ENCODE results near the gene JAK3.

Gene JAK3

GRCh38 chr19:17877696-17878095 lies 29.9 kb upstream of the JAK3 start:
- H3K36me3 ChIP-seq (replicated peaks; ENCODE audit: low read depth, low read length) = no peaks in the 10 kb centered on the region
- H3K27me3 ChIP-seq (ENCODE audit: low read depth, low read length) = peaks cover 22% of the 10 kb centered on the region
- H2AFZ ChIP-seq (ENCODE audit: low read depth, low read length) = no peak overlapping the region
- no peak overlapping the region for H3K4me3 ChIP-seq (ENCODE audit: low read length)
- no peak overlapping the region for H3K4me2 ChIP-seq (ENCODE audit: low read length)
- no peaks in the 10 kb centered on the region for H3K9me3 ChIP-seq (ENCODE audit: insufficient read depth, low read length)
- H3K79me2 ChIP-seq (ENCODE audit: low read length) = no peaks in the 10 kb centered on the region
- TF ChIP-seq CTCF (IDR thresholded peaks at IDR 0.05; ENCODE audit: low read depth, low read length) (no peak), EZH2phosphoT487 (IDR thresholded peaks at IDR 0.05; ENCODE audit: low read depth) (no peak)
- H3K27ac ChIP-seq (ENCODE audit: low read length) = no peak overlapping the region
- no peaks in the 10 kb centered on the region for H3K4me1 ChIP-seq (ENCODE audit: low read length)
- no peaks in the 10 kb centered on the region for H4K20me1 ChIP-seq (ENCODE audit: insufficient read depth, low read length)
- no peak overlapping the region for H3K9ac ChIP-seq (ENCODE audit: low read length)

- no peaks in the 10 kb centered on the region for H3K79me2 ChIP-seq (ENCODE audit: low read length)
- no peak for TF ChIP-seq EZH2phosphoT487 (IDR thresholded peaks at IDR 0.05; ENCODE audit: low read depth)
- no peak for TF ChIP-seq CTCF (IDR thresholded peaks at IDR 0.05; ENCODE audit: low read depth, low read length)
- H3K4me1 ChIP-seq (ENCODE audit: low read length) = no peaks in the 10 kb centered on the region
- no peak overlapping the region for H3K27ac ChIP-seq (ENCODE audit: low read length)
- no peak overlapping the region for H3K4me2 ChIP-seq (ENCODE audit: low read length)
- H3K4me3 ChIP-seq (ENCODE audit: low read length) = no peak overlapping the region
- no peak overlapping the region for H3K9ac ChIP-seq (ENCODE audit: low read length)
- no peaks in the 10 kb centered on the region for H3K36me3 ChIP-seq (replicated peaks; ENCODE audit: low read depth, low read length)
- H4K20me1 ChIP-seq (ENCODE audit: insufficient read depth, low read length) = no peaks in the 10 kb centered on the region
- no peak overlapping the region for H2AFZ ChIP-seq (ENCODE audit: low read depth, low read length)
- H3K27me3 ChIP-seq (ENCODE audit: low read depth, low read length) = peaks cover 7% of the 10 kb centered on the region
- H3K9me3 ChIP-seq (ENCODE audit: insufficient read depth, low read length) = no peaks in the 10 kb centered on the region
Observed at GRCh38 chr19:17874758-17875135, 27.0 kb upstream of the JAK3 start.

DNA sequence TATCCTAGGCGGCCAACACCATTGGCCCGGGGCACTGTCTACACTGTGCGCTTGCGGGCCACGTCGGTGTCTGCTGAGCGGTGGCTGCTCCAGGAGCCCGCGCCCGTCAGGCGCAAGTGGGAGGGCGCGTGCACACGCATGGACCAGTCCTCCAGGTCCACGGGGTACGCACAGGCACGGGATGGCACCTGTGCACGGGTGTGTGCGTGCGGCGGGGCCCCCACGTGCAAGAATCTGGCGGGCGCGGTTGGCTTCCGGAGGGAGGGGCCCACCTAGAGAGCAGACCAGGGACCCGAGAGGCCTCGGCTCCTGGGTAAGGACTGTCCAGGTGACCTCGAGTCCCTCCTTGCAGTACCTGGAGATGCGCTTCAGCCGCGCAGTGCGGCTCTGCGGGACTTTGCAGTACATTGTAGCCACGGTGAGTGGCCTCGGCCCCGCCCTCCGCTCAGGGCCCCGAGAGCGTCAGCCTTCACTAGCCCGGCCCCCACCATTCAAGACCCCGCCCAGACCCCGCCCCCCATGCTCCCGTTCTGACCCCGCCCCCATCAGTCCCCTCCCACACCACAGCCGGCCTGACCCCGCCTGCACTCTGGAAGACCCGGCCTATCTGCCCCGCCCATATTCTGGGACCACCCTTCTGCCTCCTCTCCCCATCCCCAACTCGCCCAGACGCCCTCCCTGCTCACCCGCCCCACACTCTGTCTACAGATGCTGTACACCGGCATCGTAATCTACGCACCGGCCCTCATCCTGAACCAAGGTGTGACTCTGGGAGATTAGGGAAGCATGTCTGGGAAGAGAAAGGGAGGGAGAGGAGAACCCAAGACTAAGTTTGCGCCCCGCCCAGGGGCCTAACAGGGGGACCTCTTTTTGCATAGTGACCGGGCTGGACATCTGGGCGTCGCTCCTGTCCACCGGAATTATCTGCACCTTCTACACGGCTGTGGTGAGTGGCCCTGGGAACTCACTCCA lies 26.3 kb upstream of the JAK3 start:
- H3K36me3 ChIP-seq (replicated peaks; ENCODE audit: low read depth, low read length) = no peaks in the 10 kb centered on the region
- TF ChIP-seq EZH2phosphoT487 (IDR thresholded peaks at IDR 0.05; ENCODE audit: low read depth) = no peak
- no peak for TF ChIP-seq CTCF (IDR thresholded peaks at IDR 0.05; ENCODE audit: low read depth, low read length)
- no peaks in the 10 kb centered on the region for H4K20me1 ChIP-seq (ENCODE audit: insufficient read depth, low read length)
- no peak overlapping the region for H2AFZ ChIP-seq (ENCODE audit: low read depth, low read length)
- no peaks in the 10 kb centered on the region for H3K79me2 ChIP-seq (ENCODE audit: low read length)
- H3K9ac ChIP-seq (ENCODE audit: low read length) = no peak overlapping the region
- no peak overlapping the region for H3K27ac ChIP-seq (ENCODE audit: low read length)
- no peaks in the 10 kb centered on the region for H3K4me1 ChIP-seq (ENCODE audit: low read length)
- no peak overlapping the region for H3K4me2 ChIP-seq (ENCODE audit: low read length)
- no peak overlapping the region for H3K4me3 ChIP-seq (ENCODE audit: low read length)
- no peaks in the 10 kb centered on the region for H3K9me3 ChIP-seq (ENCODE audit: insufficient read depth, low read length)
- peaks cover under 1% of the 10 kb centered on the region; the same call in 1 of the 2 replicates for H3K27me3 ChIP-seq (ENCODE audit: low read depth, low read length)

DNA sequence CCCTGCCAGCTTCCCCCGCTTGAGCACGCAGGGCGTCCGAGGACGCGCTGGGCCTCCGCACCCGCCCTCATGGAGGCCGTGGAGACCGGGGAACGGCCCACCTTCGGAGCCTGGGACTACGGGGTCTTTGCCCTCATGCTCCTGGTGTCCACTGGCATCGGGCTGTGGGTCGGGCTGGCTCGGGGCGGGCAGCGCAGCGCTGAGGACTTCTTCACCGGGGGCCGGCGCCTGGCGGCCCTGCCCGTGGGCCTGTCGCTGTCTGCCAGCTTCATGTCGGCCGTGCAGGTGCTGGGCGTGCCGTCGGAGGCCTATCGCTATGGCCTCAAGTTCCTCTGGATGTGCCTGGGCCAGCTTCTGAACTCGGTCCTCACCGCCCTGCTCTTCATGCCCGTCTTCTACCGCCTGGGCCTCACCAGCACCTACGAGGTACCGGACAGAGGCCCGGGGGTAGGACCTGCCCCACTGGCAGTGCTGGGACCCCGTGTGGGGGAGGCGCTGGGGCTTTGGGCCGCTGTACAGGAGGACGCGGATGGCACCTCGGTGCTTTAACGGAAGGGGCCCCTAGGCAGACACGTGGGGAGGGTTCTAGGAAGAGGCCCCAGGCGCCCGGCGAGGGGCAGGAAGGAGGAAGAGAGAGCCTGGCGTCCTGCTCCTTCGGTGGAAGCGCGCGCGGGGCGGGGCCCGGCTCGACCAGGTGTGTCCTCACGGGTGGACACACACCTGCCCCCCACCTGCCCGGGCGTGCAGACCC lies 24.6 kb upstream of the JAK3 start:
- Histone ChIP-seq H3K36me3 (replicated peaks; ENCODE audit: low read depth, low read length) (no peaks in the 10 kb centered on the region), H3K9me3 (ENCODE audit: insufficient read depth, low read length) (no peaks in the 10 kb centered on the region), H3K4me2 (ENCODE audit: low read length) (no peak overlapping the region), H3K27me3 (ENCODE audit: low read depth, low read length) (no peaks in the 10 kb centered on the region; the same call in 1 of the 2 replicates), H2AFZ (ENCODE audit: low read depth, low read length) (no peak overlapping the region), H3K79me2 (ENCODE audit: low read length) (no peaks in the 10 kb centered on the region), H3K4me3 (ENCODE audit: low read length) (no peak overlapping the region), H3K9ac (ENCODE audit: low read length) (no peak overlapping the region), H4K20me1 (ENCODE audit: insufficient read depth, low read length) (no peaks in the 10 kb centered on the region), H3K4me1 (ENCODE audit: low read length) (no peaks in the 10 kb centered on the region), H3K27ac (ENCODE audit: low read length) (no peak overlapping the region)
- TF ChIP-seq EZH2phosphoT487 (IDR thresholded peaks at IDR 0.05; ENCODE audit: low read depth) = no peak
- no peak for TF ChIP-seq CTCF (IDR thresholded peaks at IDR 0.05; ENCODE audit: low read depth, low read length)

Measured in OCI-LY3 (cell line).